Right ventricle myocardium superior (tissue), 1 donor: ENCODE results near the gene B3GALNT2. TPM values are rescaled to one million over a fixed set of nuclear protein-coding genes. Genes with fewer than 3 reads are reported as not detected.
"Not testable (repeated sequence)": the region's sequence is repeated elsewhere in the genome, so short reads cannot be mapped to it uniquely, and the experiment has no call there.

Source experiments
- ATAC-seq: fragments of 200-7000 bp; cut with Tn5 transposase; one replicate; pipeline ENCODE4 v1.9.1; 2020; ENCODE audit warnings: mild to moderate bottlenecking; ENCODE audit not compliant: poor library complexity
- DNase-seq: peaks from one replicate; pipeline ENCODE4 v3.0.0-alpha.2; 2020
- intact Hi-C: fragments of 100-400 bp; cut with DNase I; formaldehyde crosslinking; loops from one replicate; pipeline ENCODE4 v1.11.2; 2022
- total RNA-seq: library from RNA; stranded (reverse); fragmentation: NEBNext Ultra II Directional; extraction: Animal tissue kit (Norgen Biotek cat#: 25700); gene quantifications from one replicate; pipeline ENCODE4 v1.2.1, GENCODE V29; 2021
- donor health status: DM: no; HTN: yes; CAD: no; lungs with severe emphysema.

Gene B3GALNT2
- total RNA-seq, 1 donor from 2014 or later: 22.4 TPM

DNA sequence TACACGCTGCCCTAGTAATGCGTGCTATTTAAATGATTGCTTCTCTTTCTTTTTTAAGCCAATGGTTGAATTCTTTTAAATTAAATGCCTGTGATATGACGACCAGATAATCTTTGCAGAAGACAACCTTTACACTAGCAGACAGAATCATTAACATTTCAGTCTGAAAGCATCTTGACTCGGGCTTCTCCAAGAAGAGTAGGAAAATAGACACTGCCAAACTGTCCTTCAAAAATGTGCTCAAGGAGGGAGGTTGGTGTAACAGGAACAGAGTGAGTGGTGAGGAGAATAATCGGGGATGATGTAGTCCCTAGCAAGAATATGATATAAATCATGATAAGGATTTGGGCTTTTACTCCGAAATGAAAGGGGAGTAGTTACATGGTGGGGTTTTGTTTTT lies 6.6 kb upstream of the B3GALNT2 start:
- intact Hi-C loops: loop anchor here (5.0 to 10.0 kb wide), 2 partner anchors 271 to 464 kb away; no protein-coding TSS in a partner anchor
- DNase-seq (no peak), ATAC-seq (no peak)

DNA sequence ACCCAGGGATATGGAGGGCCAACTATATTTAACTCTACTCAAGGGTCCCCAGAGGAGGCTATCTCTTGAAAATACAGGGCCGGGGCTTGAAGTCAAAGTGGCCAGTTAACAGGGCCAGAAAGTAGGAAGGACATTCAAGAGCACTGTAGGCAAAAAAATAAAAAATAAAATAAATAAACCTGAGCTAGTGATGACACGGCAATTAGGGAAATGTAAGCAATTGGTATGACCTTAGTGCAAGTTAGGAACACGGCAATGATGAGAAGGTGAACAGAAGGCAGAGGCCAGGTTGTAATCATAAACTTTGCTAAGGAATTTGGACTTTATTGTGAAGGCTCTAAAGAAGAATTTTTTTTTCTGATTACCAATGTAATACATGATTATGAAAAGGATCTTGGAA lies 3.4 kb upstream of the B3GALNT2 start:
- DNase-seq (no peak), ATAC-seq (no peak)
- intact Hi-C loops: no loop called here

GRCh38 chr1:235504494-235505222 lies 406 bp upstream of the B3GALNT2 start:
- intact Hi-C loops: no loop called here
- DNase-seq (peak; percentile 100), ATAC-seq (peak; percentile 92)

- DNase-seq (peak; percentile 78), ATAC-seq (peak; percentile 17)
- intact Hi-C loops: no loop called here
These were observed 690 bp downstream of the B3GALNT2 start for GRCh38 chr1:235503403-235504121.

DNA sequence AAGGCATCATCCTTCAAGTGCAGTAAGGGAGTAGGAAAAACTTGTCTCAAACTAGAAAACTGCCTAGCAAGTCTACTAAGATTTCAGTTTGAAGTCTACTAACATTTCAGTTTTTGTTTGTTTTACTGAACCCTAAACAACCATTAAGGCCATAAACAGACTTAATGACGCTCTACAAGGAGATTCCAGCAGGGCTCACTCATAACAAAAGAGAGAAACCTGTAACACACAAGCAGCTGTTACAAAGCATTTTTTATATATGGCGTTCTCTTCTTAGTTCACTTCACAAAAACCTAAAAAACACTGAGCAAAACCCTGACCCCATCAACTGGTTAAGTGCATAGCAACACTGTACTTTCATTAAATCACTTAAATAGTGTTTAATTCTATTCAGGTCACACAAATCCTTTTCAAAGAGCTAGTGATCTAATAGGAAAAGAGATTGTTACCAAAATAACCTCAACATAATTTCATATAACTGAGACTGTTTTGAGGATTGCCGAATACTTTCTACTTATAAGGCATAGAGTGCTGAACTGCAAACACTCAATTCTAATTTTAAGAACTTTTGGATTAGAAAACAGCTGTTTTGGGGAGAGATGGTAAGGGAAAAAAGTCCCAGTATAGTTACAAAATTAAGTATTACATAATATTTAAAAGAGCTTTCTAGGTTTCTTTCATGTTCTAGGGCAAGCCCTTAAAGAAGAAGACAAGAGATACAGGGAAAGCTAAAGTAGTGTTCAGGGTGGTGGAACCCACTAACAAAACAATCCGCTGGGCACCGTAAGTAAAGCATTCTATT lies 1.4 kb downstream of the B3GALNT2 start:
- intact Hi-C loops: no loop called here
- DNase-seq: no peak
- no peak for ATAC-seq

DNA sequence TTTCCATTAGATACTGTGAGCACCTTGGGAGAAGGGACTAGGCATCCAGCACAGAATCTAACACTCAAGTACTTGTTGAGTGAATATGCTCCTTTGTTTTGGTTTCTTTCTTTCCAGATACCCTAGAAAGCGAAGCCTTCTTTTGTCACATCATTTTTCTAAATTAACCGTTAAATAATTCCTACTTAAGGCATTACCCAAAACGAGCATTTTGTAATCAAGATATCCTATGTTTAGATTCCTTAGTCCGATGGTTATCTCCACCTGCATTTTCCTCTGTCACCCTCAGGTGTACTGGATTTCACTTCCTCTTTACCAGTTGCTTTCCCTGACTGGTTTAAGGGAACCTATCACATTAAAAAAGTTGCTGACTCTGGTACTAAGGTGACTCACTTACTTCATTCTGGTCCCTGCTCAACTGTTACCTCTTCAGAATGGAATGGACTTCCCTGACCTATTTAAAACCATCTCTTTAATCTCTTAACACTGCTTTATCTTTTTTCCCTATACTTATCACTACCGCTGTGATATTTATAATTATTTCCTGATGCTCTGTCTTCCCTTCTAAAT lies 3.2 kb downstream of the B3GALNT2 start:
- DNase-seq: no peak
- intact Hi-C loops: no loop called here
- no peak for ATAC-seq

DNA sequence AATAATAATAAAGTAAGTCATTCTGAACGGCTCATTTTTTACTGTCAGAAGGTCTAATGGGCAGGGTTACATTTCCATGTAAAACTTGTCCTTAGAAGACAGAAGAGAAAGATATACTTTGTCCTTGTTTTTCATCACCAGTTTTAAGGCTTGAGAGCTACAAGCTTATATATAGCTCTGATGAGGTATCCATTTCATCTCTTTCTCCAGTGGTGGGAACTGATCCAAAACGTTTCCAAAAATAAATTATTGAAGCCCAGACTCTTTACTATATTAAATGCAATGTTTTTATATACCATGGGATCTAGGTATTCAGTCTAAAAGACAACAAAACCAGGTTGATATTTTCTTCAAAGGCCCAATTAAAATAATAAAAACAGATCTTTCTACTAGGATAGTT lies 8.7 kb downstream of the B3GALNT2 start:
- ATAC-seq (peak; percentile 28), DNase-seq (no peak)
- intact Hi-C loops: no loop called here

GRCh38 chr1:235495030-235495429 lies 9.2 kb downstream of the B3GALNT2 start:
- intact Hi-C loops: no loop called here
- DNase-seq: no peak
- no peak for ATAC-seq

DNA sequence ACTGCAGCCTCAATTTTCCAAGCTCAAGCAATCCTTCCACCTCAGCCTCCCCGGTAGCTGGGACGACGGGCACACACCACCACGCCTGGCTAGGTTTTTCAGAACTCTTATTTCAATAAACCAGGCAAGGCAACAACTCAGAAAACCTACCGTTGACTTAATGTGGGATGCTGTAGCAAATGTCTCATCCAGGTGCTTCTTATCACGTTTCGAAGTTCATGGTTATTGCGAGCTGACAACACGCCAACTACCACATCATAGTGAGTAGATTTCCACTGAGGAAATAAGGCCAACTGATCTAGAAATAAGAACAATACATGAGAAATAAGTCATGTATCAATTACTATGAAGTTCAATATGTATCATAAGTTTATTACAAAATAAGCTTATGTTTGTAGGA lies 9.7 kb downstream of the B3GALNT2 start:
- DNase-seq: no peak
- intact Hi-C loops: no loop called here
- no peak for ATAC-seq

- DNase-seq: no peak
- no peak for ATAC-seq
- intact Hi-C loops: no loop called here
These were observed 12.6 kb downstream of the B3GALNT2 start for GRCh38 chr1:235491644-235492043.

- ATAC-seq (no peak), DNase-seq (no peak)
- intact Hi-C loops: no loop called here
These were observed 17.9 kb downstream of the B3GALNT2 start for GRCh38 chr1:235486321-235486720.

DNA sequence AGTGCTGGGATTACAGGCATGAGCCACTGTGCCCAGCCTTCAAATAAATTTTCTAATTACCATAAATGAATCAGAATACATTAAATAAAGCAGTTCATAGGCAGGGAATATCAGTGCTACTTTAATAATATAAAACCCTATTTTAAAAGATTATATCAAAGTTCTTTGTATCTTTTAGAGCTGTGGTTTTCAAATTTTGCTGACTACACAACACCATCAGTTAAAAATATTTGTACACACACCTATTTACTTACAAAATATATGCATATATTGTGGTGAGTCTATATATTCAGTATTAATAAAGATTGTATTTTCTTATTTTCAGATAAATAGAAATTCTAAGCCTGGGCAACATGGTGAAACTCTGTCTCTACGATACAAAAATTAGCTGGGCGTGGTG lies 18.7 kb downstream of the B3GALNT2 start:
- no peak for ATAC-seq
- intact Hi-C loops: no loop called here

DNA sequence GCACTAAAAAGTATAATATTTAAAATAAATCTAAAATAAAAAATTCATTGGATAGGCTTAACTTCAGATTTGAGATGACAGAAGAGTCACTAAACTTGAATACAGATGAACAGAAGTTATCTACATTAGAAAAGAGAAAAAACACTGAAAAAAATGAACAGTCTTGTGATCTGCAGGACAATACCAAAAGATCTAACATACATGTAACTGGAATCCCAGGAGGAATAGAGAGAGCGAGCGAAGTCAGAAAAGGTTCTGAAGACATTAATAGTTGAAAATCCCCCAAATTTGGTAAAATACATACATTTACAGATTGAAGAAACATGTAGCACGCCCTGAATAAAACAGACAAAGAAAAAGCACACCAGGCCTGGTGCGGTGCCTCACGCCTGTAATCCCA lies 21.2 kb downstream of the B3GALNT2 start:
- DNase-seq (no peak), ATAC-seq (no peak)
- intact Hi-C loops: no loop called here

More for the DNA sequence above, 18.7 kb downstream of the B3GALNT2 start:
- no peak for DNase-seq

GRCh38 chr1:235473806-235474205 lies 30.4 kb downstream of the B3GALNT2 start:
- DNase-seq: no peak
- ATAC-seq: no peak
- intact Hi-C loops: no loop called here

DNA sequence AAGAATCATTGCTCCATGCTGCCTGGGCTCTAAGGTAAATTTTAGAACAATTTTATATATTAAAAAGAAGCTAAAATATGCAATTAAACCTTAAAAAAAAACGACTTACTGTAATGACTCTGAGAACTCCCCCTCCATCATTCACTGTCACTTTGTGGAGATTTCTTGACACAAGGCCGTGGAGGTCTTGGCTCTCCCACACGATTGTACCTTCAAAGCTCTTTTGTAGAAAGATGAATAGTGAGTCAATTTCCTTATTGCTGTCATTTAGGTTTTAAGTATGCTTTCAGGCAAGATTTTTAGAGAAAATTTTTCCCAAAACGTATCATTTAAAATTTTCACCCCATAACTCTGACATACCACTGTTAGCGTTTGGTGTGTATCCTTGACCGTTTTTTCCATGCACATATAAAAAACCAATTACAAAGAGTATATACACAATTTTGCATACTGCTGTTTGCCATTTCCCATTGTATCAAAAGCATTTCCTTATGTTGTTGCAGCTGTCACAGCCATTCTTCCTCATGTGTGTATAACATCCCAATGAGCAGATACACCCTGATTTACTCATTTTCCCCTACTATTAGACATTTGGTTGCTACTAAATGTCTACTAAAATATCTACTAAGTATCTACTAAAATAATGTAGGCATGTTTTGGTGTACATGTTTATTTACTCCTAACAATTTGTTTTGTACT lies 33.4 kb downstream of the B3GALNT2 start:
- ATAC-seq: no peak
- intact Hi-C loops: no loop called here
- DNase-seq: no peak

GRCh38 chr1:235469897-235470296 lies 34.4 kb downstream of the B3GALNT2 start:
- ATAC-seq, intact Hi-C loops, DNase-seq: not testable (repeated sequence)

- no peak for DNase-seq
- intact Hi-C loops: no loop called here
- no peak for ATAC-seq
These were observed 35.3 kb downstream of the B3GALNT2 start for GRCh38 chr1:235468970-235469369.

DNA sequence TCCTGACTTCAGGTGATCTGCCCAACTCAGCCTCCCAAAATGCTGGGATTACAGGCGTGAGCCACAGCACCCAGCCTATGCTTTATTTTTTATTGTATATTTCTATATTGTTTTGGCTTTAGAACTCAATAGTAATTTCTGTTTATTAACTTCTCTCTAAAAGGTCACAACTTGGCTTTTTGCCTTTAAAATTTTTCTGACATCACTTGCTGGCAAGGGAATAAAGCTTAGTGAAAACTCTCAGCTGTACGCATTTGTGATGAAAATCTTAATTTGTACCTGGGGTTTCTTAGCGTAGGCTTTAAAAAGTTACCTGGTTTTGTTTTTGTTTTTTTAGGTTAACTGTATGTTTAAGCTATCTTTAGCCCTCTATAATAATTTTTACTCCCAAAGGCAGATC lies 36.2 kb downstream of the B3GALNT2 start:
- DNase-seq: no peak
- ATAC-seq: no peak
- intact Hi-C loops: no loop called here

GRCh38 chr1:235465066-235465465 lies 39.2 kb downstream of the B3GALNT2 start:
- ATAC-seq (no peak), DNase-seq (no peak)
- intact Hi-C loops: no loop called here
